ENCODE measurements around the gene FHOD3. TPM values are rescaled to one million over a fixed set of nuclear protein-coding genes. Genes with fewer than 3 reads are reported as not detected.

FHOD3 gene
- total RNA-seq, 6 experiments from 2014 or later: 0.44 to 1.2 (median 0.62) TPM

DNA sequence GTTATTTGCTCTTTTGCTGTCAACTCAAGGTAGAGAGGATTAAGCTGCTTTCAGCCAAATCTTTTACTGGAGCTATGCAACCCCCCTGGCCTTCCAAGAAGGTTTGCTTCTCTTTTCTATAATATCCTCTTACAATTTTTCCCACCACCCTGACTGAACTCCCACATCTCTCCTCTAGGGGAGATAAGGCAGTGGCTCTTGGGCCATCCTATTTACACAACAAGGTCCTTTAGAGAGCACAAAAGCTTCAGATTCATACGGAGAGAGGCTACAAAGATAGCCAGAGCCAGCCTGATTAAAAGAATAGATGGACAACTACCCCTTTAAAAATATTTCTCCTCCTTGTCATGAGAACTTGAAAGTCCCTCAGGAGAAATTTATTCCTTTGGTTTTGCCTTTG, 435.6 kb downstream of the FHOD3 start:
- TF ChIP-seq POLR2A (IDR thresholded peaks at IDR 0.05): no peak
- TF ChIP-seq, protein P1, sequence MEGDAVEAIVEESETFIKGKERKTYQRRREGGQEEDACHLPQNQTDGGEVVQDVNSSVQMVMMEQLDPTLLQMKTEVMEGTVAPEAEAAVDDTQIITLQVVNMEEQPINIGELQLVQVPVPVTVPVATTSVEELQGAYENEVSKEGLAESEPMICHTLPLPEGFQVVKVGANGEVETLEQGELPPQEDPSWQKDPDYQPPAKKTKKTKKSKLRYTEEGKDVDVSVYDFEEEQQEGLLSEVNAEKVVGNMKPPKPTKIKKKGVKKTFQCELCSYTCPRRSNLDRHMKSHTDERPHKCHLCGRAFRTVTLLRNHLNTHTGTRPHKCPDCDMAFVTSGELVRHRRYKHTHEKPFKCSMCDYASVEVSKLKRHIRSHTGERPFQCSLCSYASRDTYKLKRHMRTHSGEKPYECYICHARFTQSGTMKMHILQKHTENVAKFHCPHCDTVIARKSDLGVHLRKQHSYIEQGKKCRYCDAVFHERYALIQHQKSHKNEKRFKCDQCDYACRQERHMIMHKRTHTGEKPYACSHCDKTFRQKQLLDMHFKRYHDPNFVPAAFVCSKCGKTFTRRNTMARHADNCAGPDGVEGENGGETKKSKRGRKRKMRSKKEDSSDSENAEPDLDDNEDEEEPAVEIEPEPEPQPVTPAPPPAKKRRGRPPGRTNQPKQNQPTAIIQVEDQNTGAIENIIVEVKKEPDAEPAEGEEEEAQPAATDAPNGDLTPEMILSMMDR (IDR thresholded peaks at IDR 0.05): no peak
- intact Hi-C loops (cut with DNase I): no loop called here
- WGBS (ENCODE audit: insufficient coverage, low coverage, low lambda C conversion rate, missing lambda C conversion rate): 27% methylated on average over 1 of the region's 1 CpG

DNA sequence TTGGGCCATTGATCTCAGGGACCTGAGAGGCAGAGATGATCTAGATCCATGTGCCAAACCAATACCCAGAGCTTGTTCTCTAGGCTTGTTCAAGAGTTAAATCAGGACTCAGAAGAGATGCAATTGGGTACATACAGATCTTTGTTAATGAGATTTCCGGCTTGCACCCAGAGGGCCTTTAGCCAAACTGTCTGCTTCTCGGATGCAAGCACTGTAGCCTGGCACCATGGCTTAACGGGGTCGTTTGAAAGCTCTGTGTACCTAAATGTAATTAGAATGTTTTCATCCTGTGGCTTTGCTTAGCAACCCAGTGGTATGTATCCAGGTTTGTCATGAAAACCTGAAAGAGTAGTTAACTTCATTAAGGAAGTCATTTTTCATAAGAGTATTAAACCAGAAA, 437.1 kb downstream of the FHOD3 start:
- Histone ChIP-seq H3K27ac (no peak overlapping the region), H3K4me3 (no peak overlapping the region), H3K36me3 (no peaks in the 10 kb centered on the region), H3K27me3 (no peaks in the 10 kb centered on the region), H3K4me1 (no peaks in the 10 kb centered on the region), H3K9me3 (no peaks in the 10 kb centered on the region)
- ATAC-seq (no peak), DNase-seq (no peak)
- whole genome bisulfite sequencing (ENCODE audit: insufficient coverage, low coverage, low lambda C conversion rate, missing lambda C conversion rate): no CpG with 5 or more reads among the region's 4 CpGs
- intact Hi-C loops (cut with DNase I): no loop called here
- TF ChIP-seq, protein P1 (IDR thresholded peaks at IDR 0.05): no peak
- no peak for TF ChIP-seq POLR2A (IDR thresholded peaks at IDR 0.05)

More for the DNA sequence above, 435.6 kb downstream of the FHOD3 start:
- Histone ChIP-seq H3K27ac (no peak overlapping the region), H3K27me3 (no peaks in the 10 kb centered on the region), H3K36me3 (no peaks in the 10 kb centered on the region), H3K4me1 (no peaks in the 10 kb centered on the region), H3K4me3 (no peak overlapping the region), H3K9me3 (no peaks in the 10 kb centered on the region)
- DNase-seq (no peak), ATAC-seq (no peak)

DNA sequence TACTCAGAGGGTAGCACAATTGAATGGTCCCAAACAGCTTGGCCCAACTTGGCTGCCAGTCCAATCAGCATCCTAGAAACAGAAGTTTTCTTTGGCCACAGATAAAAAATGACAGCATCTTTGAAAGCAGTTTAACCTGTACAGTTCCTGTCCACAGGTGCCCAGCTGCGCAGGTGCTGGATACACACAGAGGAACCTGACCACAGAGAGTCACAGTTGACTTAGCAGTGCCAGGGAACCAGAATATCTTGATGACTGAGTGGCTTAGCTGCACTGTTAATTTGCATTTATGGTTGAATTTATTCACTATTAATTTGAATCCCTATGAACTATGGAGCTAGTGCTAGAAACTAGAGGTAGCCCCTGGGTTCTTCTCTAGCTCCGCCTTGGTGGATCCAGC, 437.6 kb downstream of the FHOD3 start:
- no peak overlapping the region for H3K4me3 ChIP-seq
- 86% methylated on average over 2 of the region's 2 CpGs for WGBS (ENCODE audit: insufficient coverage, low coverage, low lambda C conversion rate, missing lambda C conversion rate)
- H3K9me3 ChIP-seq: no peaks in the 10 kb centered on the region
- no peaks in the 10 kb centered on the region for H3K27me3 ChIP-seq
- intact Hi-C loops (cut with DNase I): no loop called here
- no peak for TF ChIP-seq POLR2A (IDR thresholded peaks at IDR 0.05)
- TF ChIP-seq, protein P1 (IDR thresholded peaks at IDR 0.05): no peak
- ATAC-seq: no peak
- no peak for DNase-seq
- no peak overlapping the region for H3K27ac ChIP-seq
- H3K4me1 ChIP-seq: no peaks in the 10 kb centered on the region
- H3K36me3 ChIP-seq: no peaks in the 10 kb centered on the region

DNA sequence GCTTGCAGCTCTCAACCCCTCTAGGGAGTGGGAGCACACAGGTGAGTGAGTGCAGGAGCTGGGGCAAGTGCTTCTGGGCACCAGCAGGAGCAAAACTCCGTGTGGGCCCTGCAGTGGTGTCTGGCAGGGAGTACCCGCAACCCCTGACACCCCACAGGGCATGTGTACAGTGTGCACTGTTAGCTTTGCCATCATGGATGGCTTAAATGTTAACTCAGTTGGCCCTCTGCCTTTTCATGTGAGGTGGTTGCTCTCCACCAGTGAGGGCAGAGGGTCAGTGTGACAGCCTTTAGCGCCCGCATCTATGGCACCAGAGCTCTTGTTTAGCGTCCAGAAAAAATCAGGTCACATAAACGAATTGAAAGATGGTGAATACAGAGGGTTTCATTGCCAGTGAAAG, 438.6 kb downstream of the FHOD3 start:
- no peaks in the 10 kb centered on the region for H3K9me3 ChIP-seq
- DNase-seq: peak in 1 of 3 donors; percentile 71
- no peaks in the 10 kb centered on the region for H3K36me3 ChIP-seq
- intact Hi-C loops (cut with DNase I): no loop called here
- no peak for TF ChIP-seq POLR2A (IDR thresholded peaks at IDR 0.05)
- TF ChIP-seq, protein P1 (IDR thresholded peaks at IDR 0.05): no peak
- no peaks in the 10 kb centered on the region for H3K4me1 ChIP-seq
- no peak overlapping the region for H3K4me3 ChIP-seq
- no peak overlapping the region for H3K27ac ChIP-seq
- peak; percentile 39 to 92 (median 62) for ATAC-seq
- H3K27me3 ChIP-seq: no peaks in the 10 kb centered on the region
- 63% methylated on average over 4 of the region's 6 CpGs for WGBS (ENCODE audit: insufficient coverage, low coverage, low lambda C conversion rate, missing lambda C conversion rate)

DNA sequence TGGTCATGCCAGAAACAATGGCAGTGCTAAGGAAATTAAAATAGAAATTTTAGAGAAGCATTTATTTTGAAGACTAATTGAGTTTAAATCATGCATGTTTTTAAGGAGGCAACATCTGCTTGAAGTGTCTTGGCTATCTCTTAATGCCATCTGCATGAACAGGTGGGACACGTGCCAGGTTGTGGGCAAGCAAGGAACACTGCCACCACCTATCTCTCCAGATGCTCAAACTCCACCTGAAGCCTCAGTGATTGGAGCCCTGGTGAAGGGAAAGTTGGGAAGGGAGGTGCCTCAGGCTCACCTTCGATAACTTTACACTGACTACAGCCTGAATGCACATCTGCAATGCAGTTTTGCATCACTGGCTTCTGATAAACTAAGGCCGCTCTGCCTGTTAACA, 439.8 kb downstream of the FHOD3 start:
- Histone ChIP-seq H3K27ac (no peak overlapping the region), H3K9me3 (no peaks in the 10 kb centered on the region), H3K4me1 (no peaks in the 10 kb centered on the region), H3K27me3 (no peaks in the 10 kb centered on the region), H3K4me3 (no peak overlapping the region), H3K36me3 (no peaks in the 10 kb centered on the region)
- TF ChIP-seq, protein P1 (IDR thresholded peaks at IDR 0.05): no peak
- TF ChIP-seq POLR2A (IDR thresholded peaks at IDR 0.05): no peak
- ATAC-seq (no peak), DNase-seq (no peak)
- intact Hi-C loops (cut with DNase I): no loop called here
- 55% methylated on average over 2 of the region's 3 CpGs for WGBS (ENCODE audit: insufficient coverage, low coverage, low lambda C conversion rate, missing lambda C conversion rate)
